Cardiac muscle cell (in vitro differentiated cells and primary cell): Measurements from ENCODE around the gene DQX1. TPM values are rescaled to one million over a fixed set of nuclear protein-coding genes. Genes with fewer than 3 reads are reported as not detected.

ENCODE experiments used
- DNase-seq, 2 donors: peaks; one replicate each; pipeline versions ENCODE4 v3.0.0 to v3.0.0-alpha.2; 2010 to 2017; ENCODE audit warnings: low read depth in 1 of 2, low spot score in 1 of 2
- H3K27ac ChIP-seq: fragments of 200-600 bp; sonication (generic); 2 replicates; pipeline ENCODE4 v1.5.1; 2016
- H3K27me3 ChIP-seq: fragments of 200-600 bp; sonication (generic); 2 replicates; pipeline ENCODE4 v1.6.0; 2016; ENCODE audit warnings: control low read depth
- H3K36me3 ChIP-seq: fragments of 200-600 bp; sonication (generic); 2 replicates; pipeline ENCODE4 v1.5.1; 2016; ENCODE audit warnings: control low read depth
- H3K4me1 ChIP-seq: fragments of 200-600 bp; sonication (generic); 2 replicates; pipeline ENCODE4 v1.8.1; 2017; ENCODE audit warnings: low read depth, mild to moderate bottlenecking, mixed run types
- H3K4me3 ChIP-seq: fragments of 200-600 bp; sonication (generic); 2 replicates; pipeline ENCODE4 v1.5.1; 2016; ENCODE audit warnings: mild to moderate bottlenecking
- H3K9me3 ChIP-seq: fragments of 200-600 bp; sonication (generic); 2 replicates; pipeline ENCODE4 v1.5.1; 2017; ENCODE audit warnings: low read depth, mild to moderate bottlenecking, control low read depth
- CTCF ChIP-seq: IDR thresholded peaks from 2 replicates; pipeline ENCODE4 v1.5.1; 2012; ENCODE audit warnings: low read depth, mild to moderate bottlenecking, low read length
- polyA plus RNA-seq: library from polyadenylated mRNA; unstranded; fragments of >200 nt; fragmentation: Nextera tagmentation; extraction: Ambion mirVana; gene quantifications from 2 replicates; pipeline ENCODE4 v1.2.1, GENCODE V29; 2016
- total RNA-seq: library from RNA; depleted of rRNA; stranded (reverse); fragments of >200 nt; gene quantifications from 2 replicates; pipeline ENCODE4 v1.2.3, GENCODE V29; 2016

Gene DQX1
- total and polyA plus RNA-seq, 2 experiments from 2014 or later = 0.67 to 0.98 TPM

- peak overlapping the region; percentile 84 for H3K27ac ChIP-seq
- H3K36me3 ChIP-seq = peaks cover 19% of the 10 kb centered on the region
- TF ChIP-seq CTCF = no peak
Observed at GRCh38 chr2:74528600-74529356, 2.7 kb upstream of the DQX1 start.

GRCh38 chr2:74527741-74528140 is 1.7 kb upstream of the DQX1 start:
- Histone ChIP-seq H3K27me3 (peaks cover 16% of the 10 kb centered on the region), H3K36me3 (peaks cover 16% of the 10 kb centered on the region), H3K9me3 (no peaks in the 10 kb centered on the region), H3K27ac (no peak overlapping the region), H3K4me3 (no peak overlapping the region), H3K4me1 (peaks cover 9% of the 10 kb centered on the region)
- no peak for DNase-seq
- TF ChIP-seq CTCF = no peak

More at GRCh38 chr2:74528600-74529356, 2.7 kb upstream of the DQX1 start:
- Histone ChIP-seq H3K27me3 (peaks cover 6% of the 10 kb centered on the region), H3K4me3 (peak overlapping the region; percentile 82), H3K9me3 (no peaks in the 10 kb centered on the region), H3K4me1 (peaks cover 9% of the 10 kb centered on the region)
- no peak for DNase-seq

GRCh38 chr2:74526649-74527230 is 709 bp upstream of the DQX1 start:
- Histone ChIP-seq H3K27ac (no peak overlapping the region), H3K4me3 (no peak overlapping the region), H3K36me3 (peaks cover 10% of the 10 kb centered on the region), H3K27me3 (peaks cover 26% of the 10 kb centered on the region), H3K9me3 (no peaks in the 10 kb centered on the region), H3K4me1 (peaks cover 9% of the 10 kb centered on the region)
- no peak for TF ChIP-seq CTCF
- DNase-seq = no peak

- no peak overlapping the region for H3K27ac ChIP-seq
- no peak for DNase-seq
- H3K4me1 ChIP-seq = peaks cover 5% of the 10 kb centered on the region
- H3K9me3 ChIP-seq = no peaks in the 10 kb centered on the region
- H3K4me3 ChIP-seq = no peak overlapping the region
- TF ChIP-seq CTCF = no peak
- H3K36me3 ChIP-seq = peaks cover 10% of the 10 kb centered on the region
- peaks cover 42% of the 10 kb centered on the region for H3K27me3 ChIP-seq
Observed at GRCh38 chr2:74524955-74525716, 895 bp downstream of the DQX1 start.

GRCh38 chr2:74524005-74524404 is 2.0 kb downstream of the DQX1 start:
- Histone ChIP-seq H3K27ac (no peak overlapping the region), H3K36me3 (peaks cover 10% of the 10 kb centered on the region), H3K4me3 (no peak overlapping the region), H3K4me1 (peaks cover 5% of the 10 kb centered on the region), H3K9me3 (no peaks in the 10 kb centered on the region), H3K27me3 (peaks cover 54% of the 10 kb centered on the region)
- TF ChIP-seq CTCF = no peak
- no peak for DNase-seq
